CD4-positive, alpha-beta memory T cell (primary cell): ENCODE results near the gene SH3BGRL3. TPM values are rescaled to one million over a fixed set of nuclear protein-coding genes. Genes with fewer than 3 reads are reported as not detected.

Experiments used
- CTCF ChIA-PET: fragments of 350-600 bp; sonication (Branson Sonifier 250); formaldehyde crosslinking; loops from one replicate; lab custom pipeline; 2021; ENCODE audit warnings: inconsistent platforms; ENCODE audit not compliant: partially characterized antibody; lab: Charles Lee
- POLR2A ChIA-PET: fragments of 350-600 bp; sonication (Branson Sonifier 250); formaldehyde crosslinking; loops from one replicate; lab custom pipeline; 2021; ENCODE audit not compliant: partially characterized antibody; lab: Charles Lee
- DNase-seq, 5 donors: peaks; one replicate each; pipeline versions ENCODE4 v3.0.0 to v3.0.0-alpha.2; 2020 to 2022; ENCODE audit warnings: mixed read lengths in 1 of 5
- H3K27ac ChIP-seq: one replicate; pipeline ENCODE4 v1.7.0; 2013; ENCODE audit warnings: low read depth, low read length
- H3K27me3 ChIP-seq: 2 replicates; pipeline ENCODE4 v1.7.0; 2013; ENCODE audit warnings: mild to moderate bottlenecking, low read length, moderate library complexity; ENCODE audit not compliant: insufficient read depth
- H3K36me3 ChIP-seq: 2 replicates; pipeline ENCODE4 v1.7.0; 2013; ENCODE audit warnings: mild to moderate bottlenecking, low read length, moderate library complexity; ENCODE audit not compliant: insufficient read depth
- H3K4me1 ChIP-seq: 2 replicates; pipeline ENCODE4 v1.7.0; 2013; ENCODE audit warnings: mild to moderate bottlenecking, low read length, moderate library complexity; ENCODE audit not compliant: insufficient read depth
- H3K4me3 ChIP-seq, 2 donors: one replicate each; pipeline ENCODE4 v1.7.0; 2013; ENCODE audit warnings: low read length in 2 of 2, mild to moderate bottlenecking in 1 of 2
- H3K9me3 ChIP-seq, 2 donors: one replicate each; pipeline ENCODE4 v1.7.0; 2013; ENCODE audit warnings: low read length in 2 of 2, control low read depth in 1 of 2; ENCODE audit not compliant: control insufficient read depth in 1 of 2
- H3K27ac Mint-ChIP-seq, 7 donors: one replicate each; pipeline ENCODE4 v1.8.0; 2020 to 2021; ENCODE audit warnings: mixed read lengths in 7 of 7, mild to moderate bottlenecking in 6 of 7, inconsistent platforms in 3 of 7, moderate library complexity in 3 of 7
- H3K27me3 Mint-ChIP-seq, 2 donors: one replicate each; pipeline ENCODE4 v1.8.0; 2020 to 2021; ENCODE audit warnings: mixed read lengths in 2 of 2
- H3K36me3 Mint-ChIP-seq, 2 donors: one replicate each; pipeline ENCODE4 v1.8.0; 2020 to 2021; ENCODE audit warnings: mixed read lengths in 2 of 2, inconsistent platforms in 1 of 2, mild to moderate bottlenecking in 1 of 2
- H3K4me1 Mint-ChIP-seq, 4 donors: one replicate each; pipeline ENCODE4 v1.8.0; 2020 to 2021; ENCODE audit warnings: mixed read lengths in 4 of 4, mild to moderate bottlenecking in 1 of 4
- H3K4me3 Mint-ChIP-seq, 8 donors: one replicate each; pipeline ENCODE4 v1.8.0; 2020 to 2021; ENCODE audit warnings: mixed read lengths in 8 of 8, mild to moderate bottlenecking in 7 of 8, moderate library complexity in 6 of 8, inconsistent platforms in 3 of 8
- H3K9me3 Mint-ChIP-seq, 8 donors: one replicate each; pipeline ENCODE4 v1.8.0; 2020 to 2021; ENCODE audit warnings: mixed read lengths in 8 of 8, mild to moderate bottlenecking in 5 of 8, inconsistent platforms in 3 of 8, moderate library complexity in 1 of 8
- intact Hi-C: fragments of 100-400 bp; cut with micrococcal nuclease; formaldehyde crosslinking; loops from one replicate; pipeline ENCODE4 v1.15.1; 2023
- polyA plus RNA-seq, 2 donors: library from polyadenylated mRNA; unstranded; fragments of 300-500 nt; fragmentation: Illumina TruSeq; gene quantifications; one replicate each; pipeline ENCODE4 v1.2.3, GENCODE V29; 2021
- total RNA-seq, 2 experiments: library from RNA; stranded (reverse); gene quantifications; one replicate each; pipeline ENCODE4 v1.2.3, GENCODE V29; 2021

Gene SH3BGRL3
- total and polyA plus RNA-seq, 4 experiments from 2014 or later = 293 to 1,531 (median 642) TPM

DNA sequence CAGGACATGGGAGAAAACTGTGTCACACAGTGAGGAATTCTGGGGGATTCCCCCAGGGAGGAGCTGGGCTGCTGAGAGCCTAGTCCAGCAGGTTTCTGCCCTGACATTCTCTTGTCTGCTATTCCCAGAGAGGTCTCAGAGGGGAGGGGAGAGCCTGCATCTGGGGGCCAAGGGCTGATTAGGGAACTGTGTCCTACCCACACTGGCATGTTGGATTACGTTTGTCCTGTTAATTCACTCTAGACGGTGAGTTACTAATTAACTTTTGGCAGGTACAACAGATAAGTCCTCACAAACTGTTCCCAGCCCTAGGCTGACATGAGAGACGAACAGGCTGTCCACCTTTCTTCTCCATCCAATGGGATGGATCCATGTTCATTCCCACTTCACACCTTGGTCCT lies 2.6 kb upstream of the SH3BGRL3 start:
- Histone ChIP-seq H3K9me3 (no peaks in the 10 kb centered on the region), H3K4me3 (no peak overlapping the region), H3K27ac (peak overlapping the region; percentile 82), H3K27me3 (no peaks in the 10 kb centered on the region), H3K36me3 (peaks cover 12% of the 10 kb centered on the region), H3K4me1 (peaks cover 64% of the 10 kb centered on the region)
- Mint-ChIP-seq H3K27ac (peak overlapping the region; percentile 94 to 100 (median 98)), H3K27me3 (no peaks in the 10 kb centered on the region), H3K36me3 (peaks cover 14 to 40% of the 10 kb centered on the region in 2 donors), H3K4me3 (peak overlapping the region in 5 of 8 donors; percentile 32 to 90 (median 64)), H3K9me3 (no peaks in the 10 kb centered on the region), H3K4me1 (peaks cover 42 to 66% (median 54%) of the 10 kb centered on the region in 4 donors)
- ChIA-PET CTCF (interaction anchor here (0.8 to 21.6 kb wide), 13 partner anchors 10 to 143 kb away, joined by 3 to 1027 read pairs (median 22); partner anchors contain the start of genes CD52, CEP85, UBXN11 and ZNF593), POLR2A (interaction anchor here (1.0 to 38.6 kb wide), 7 partner anchors 11 to 101 kb away, joined by 4 to 3358 read pairs (median 19); partner anchors contain the start of genes CD52 and UBXN11)
- no peak for DNase-seq
- intact Hi-C loops = loop anchor here (2.0 kb wide), 2 partner anchors 42 to 194 kb away; partner anchors contain the start of gene CEP85

DNA sequence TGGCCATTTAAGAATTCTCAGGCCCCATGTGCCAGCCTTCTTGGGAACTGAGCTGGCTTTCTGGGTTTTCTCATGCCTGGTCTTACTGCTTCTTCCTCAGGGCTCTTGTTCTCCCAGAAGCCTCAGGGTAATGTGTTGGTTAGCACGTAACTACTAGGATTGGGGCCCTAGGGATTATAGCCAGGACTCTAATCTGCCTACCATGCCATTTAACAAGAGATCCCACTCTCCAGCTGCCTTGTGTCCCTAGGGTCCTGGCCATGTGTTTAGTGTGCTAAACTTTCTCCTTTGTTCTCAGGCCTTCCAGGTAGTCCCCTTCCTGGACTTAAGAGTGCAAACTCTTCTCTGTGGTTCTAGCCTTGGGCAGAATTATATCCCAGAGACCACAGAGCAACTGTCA lies 2.2 kb upstream of the SH3BGRL3 start:
- H3K36me3 Mint-ChIP-seq = peaks cover 12 to 43% of the 10 kb centered on the region in 2 donors
- H3K9me3 Mint-ChIP-seq = no peaks in the 10 kb centered on the region
- CTCF ChIA-PET = interaction anchor here (0.6 to 21.6 kb wide), 9 partner anchors 9 to 139 kb away, joined by 3 to 1027 read pairs (median 63); partner anchors contain the start of genes CD52, UBXN11 and ZNF593
- POLR2A ChIA-PET = interaction anchor here (0.5 to 38.6 kb wide), 9 partner anchors 10 to 194 kb away, joined by 3 to 3358 read pairs (median 8); partner anchors contain the start of genes CD52, HMGN2 and UBXN11
- H3K4me1 ChIP-seq = peaks cover 69% of the 10 kb centered on the region
- intact Hi-C loops = loop anchor here (2.0 kb wide), 2 partner anchors 43 to 193 kb away; partner anchors contain the start of gene CEP85
- H3K36me3 ChIP-seq = peaks cover 12% of the 10 kb centered on the region
- H3K4me3 Mint-ChIP-seq = peak overlapping the region in 3 of 8 donors; percentile 50 to 89 (median 71)
- H3K9me3 ChIP-seq = no peaks in the 10 kb centered on the region
- H3K27ac Mint-ChIP-seq = peak overlapping the region; percentile 94 to 100 (median 96)
- peaks cover 45 to 70% (median 59%) of the 10 kb centered on the region in 4 donors for H3K4me1 Mint-ChIP-seq
- DNase-seq = no peak
- H3K4me3 ChIP-seq = no peak overlapping the region
- H3K27me3 Mint-ChIP-seq = no peaks in the 10 kb centered on the region
- H3K27ac ChIP-seq = peak overlapping the region; percentile 82
- H3K27me3 ChIP-seq = no peaks in the 10 kb centered on the region

DNA sequence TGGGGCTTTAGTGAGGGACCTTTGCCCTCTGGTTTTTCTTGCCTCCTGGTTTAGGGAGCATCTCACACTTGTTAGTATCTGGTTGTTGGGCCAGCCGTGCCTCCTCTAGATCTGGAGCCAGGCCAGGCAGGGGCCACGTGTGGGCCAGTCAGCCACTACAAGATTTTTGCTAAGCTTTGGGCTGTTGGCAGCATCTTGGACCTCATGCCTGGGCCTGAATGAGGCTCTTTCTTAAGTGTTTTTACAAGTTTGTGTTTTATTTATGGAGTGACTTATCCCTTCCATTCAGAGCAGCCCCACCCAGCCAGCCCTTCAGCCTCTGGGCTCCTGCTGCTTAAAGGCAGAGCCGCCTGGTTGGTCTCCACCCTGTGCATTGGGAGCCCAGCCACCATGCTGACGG lies 1.6 kb upstream of the SH3BGRL3 start:
- Histone ChIP-seq H3K4me3 (no peak overlapping the region), H3K36me3 (peaks cover 12% of the 10 kb centered on the region), H3K9me3 (no peaks in the 10 kb centered on the region), H3K4me1 (peaks cover 74% of the 10 kb centered on the region), H3K27ac (peak overlapping the region; percentile 82), H3K27me3 (no peaks in the 10 kb centered on the region)
- CTCF ChIA-PET = interaction anchor here (0.6 to 21.6 kb wide), 7 partner anchors 9 to 138 kb away, joined by 3 to 1027 read pairs (median 66); partner anchors contain the start of genes CD52 and UBXN11
- Mint-ChIP-seq H3K4me3 (peak overlapping the region; percentile 34 to 89 (median 56)), H3K36me3 (peaks cover 9 to 46% of the 10 kb centered on the region in 2 donors), H3K9me3 (no peaks in the 10 kb centered on the region), H3K27me3 (no peaks in the 10 kb centered on the region), H3K27ac (peak overlapping the region; percentile 94 to 98 (median 95)), H3K4me1 (peaks cover 51 to 76% (median 64%) of the 10 kb centered on the region in 4 donors)
- POLR2A ChIA-PET = interaction anchor here (0.5 to 38.6 kb wide), 9 partner anchors 10 to 193 kb away, joined by 3 to 3358 read pairs (median 8); partner anchors contain the start of genes CD52, HMGN2 and UBXN11
- intact Hi-C loops = no loop called here
- no peak for DNase-seq

DNA sequence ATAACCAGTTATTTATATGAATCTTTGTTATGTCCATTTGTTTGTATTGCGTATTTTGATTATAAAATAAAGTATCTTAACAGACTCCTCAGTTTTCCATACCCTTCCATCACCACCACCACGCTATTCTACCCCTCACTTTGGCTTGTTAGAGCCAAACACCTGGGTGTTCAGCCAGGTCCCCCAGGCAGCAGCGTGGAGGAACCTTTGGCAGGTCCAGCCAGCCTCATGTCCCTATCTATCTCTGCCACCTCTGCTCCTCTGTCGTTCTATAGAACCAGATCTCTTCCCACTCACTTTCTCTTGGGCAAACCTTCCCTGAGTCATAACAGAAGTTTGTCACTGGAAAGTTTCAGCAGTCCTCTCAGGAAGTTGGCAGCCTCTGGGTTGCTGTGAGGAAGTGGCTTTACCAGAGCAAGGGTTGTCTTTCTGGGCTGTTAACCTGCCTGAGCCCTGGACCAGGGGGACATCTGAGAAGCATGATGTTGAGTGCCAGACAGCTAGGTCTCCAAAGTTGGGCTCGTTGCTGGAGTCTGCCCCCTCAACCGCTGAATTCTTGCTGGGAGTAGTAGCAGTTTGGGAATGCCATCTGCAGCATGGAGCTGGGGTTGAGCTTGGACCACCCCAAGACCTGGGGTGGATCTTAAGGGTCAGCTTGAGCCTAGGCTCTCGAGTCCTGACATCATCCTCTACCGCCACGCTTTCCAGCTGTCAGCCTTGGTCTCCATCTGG lies 996 bp upstream of the SH3BGRL3 start:
- H3K27ac ChIP-seq = peak overlapping the region; percentile 82
- peak in 2 of 5 donors; percentile 10 to 14 for DNase-seq
- intact Hi-C loops = no loop called here
- POLR2A ChIA-PET = interaction anchor here (0.5 to 38.6 kb wide), 22 partner anchors 9 to 193 kb away, joined by 3 to 3358 read pairs (median 5); partner anchors contain the start of genes CD52, DHDDS, HMGN2 and PDIK1L
- H3K4me1 ChIP-seq = peaks cover 80% of the 10 kb centered on the region
- peaks cover 55 to 82% (median 70%) of the 10 kb centered on the region in 4 donors for H3K4me1 Mint-ChIP-seq
- H3K36me3 ChIP-seq = peaks cover 12% of the 10 kb centered on the region
- H3K4me3 Mint-ChIP-seq = peak overlapping the region; percentile 85 to 96 (median 88)
- H3K27ac Mint-ChIP-seq = peak overlapping the region; percentile 94 to 98 (median 96)
- H3K27me3 Mint-ChIP-seq = no peaks in the 10 kb centered on the region
- H3K9me3 ChIP-seq = no peaks in the 10 kb centered on the region
- H3K4me3 ChIP-seq = peak overlapping the region; percentile 48 to 92
- no peaks in the 10 kb centered on the region for H3K9me3 Mint-ChIP-seq
- H3K27me3 ChIP-seq = no peaks in the 10 kb centered on the region
- CTCF ChIA-PET = interaction anchor here (0.9 to 21.6 kb wide), 8 partner anchors 8 to 153 kb away, joined by 3 to 1027 read pairs (median 64); partner anchors contain the start of genes CD52, DHDDS and UBXN11
- H3K36me3 Mint-ChIP-seq = peaks cover 9 to 51% of the 10 kb centered on the region in 2 donors

DNA sequence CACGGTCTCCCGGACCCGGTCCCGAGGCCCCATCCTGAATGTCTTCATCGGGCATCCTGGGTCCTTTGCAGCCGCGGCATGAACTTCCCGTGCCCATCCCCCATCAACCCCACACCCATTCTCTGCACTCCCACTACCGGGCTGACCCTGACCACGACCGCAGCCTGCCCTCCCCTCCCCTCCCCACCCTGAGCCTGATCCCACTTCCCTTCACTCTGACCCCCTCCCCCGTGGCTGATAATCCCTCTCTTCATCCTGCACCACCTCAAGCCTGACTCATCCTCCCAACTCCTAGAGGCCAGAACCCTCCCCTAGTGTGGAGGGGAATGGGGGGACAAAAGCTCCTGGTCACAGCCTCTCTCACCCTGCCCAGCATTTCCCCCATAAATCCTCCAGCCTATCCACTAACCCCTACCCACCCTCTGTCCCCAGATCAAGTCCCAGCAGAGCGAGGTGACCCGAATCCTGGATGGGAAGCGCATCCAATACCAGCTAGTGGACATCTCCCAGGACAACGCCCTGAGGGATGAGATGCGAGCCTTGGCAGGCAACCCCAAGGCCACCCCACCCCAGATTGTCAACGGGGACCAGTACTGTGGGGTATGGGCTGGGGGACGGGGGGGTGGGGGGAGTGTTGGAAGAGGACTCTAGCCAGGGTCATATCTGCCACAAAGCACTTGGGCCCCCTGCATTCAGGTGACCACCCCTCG lies 602 bp downstream of the SH3BGRL3 start:
- H3K4me3 Mint-ChIP-seq = peak overlapping the region; percentile 85 to 96 (median 90)
- intact Hi-C loops = no loop called here
- peaks cover 9 to 48% of the 10 kb centered on the region in 2 donors for H3K36me3 Mint-ChIP-seq

More for the DNA sequence above, 602 bp downstream of the SH3BGRL3 start:
- peak overlapping the region; percentile 50 to 92 for H3K4me3 ChIP-seq
- no peaks in the 10 kb centered on the region for H3K9me3 ChIP-seq
- H3K4me1 Mint-ChIP-seq = peaks cover 60 to 96% (median 80%) of the 10 kb centered on the region in 4 donors
- peaks cover 94% of the 10 kb centered on the region for H3K4me1 ChIP-seq
- DNase-seq = peak in 1 of 5 donors; percentile 6
- ChIA-PET CTCF (interaction anchor here (1.2 to 21.6 kb wide), 6 partner anchors 6 to 137 kb away, joined by 4 to 1027 read pairs (median 64); partner anchors contain the start of genes CD52 and UBXN11), POLR2A (interaction anchor here (0.7 to 38.6 kb wide), 16 partner anchors 8 to 191 kb away, joined by 3 to 3358 read pairs (median 8); partner anchors contain the start of genes CD52, CEP85, DHDDS and HMGN2)
- peak overlapping the region; percentile 93 to 98 (median 95) for H3K27ac Mint-ChIP-seq
- H3K27me3 ChIP-seq = no peaks in the 10 kb centered on the region
- H3K36me3 ChIP-seq = peaks cover 12% of the 10 kb centered on the region
- H3K27ac ChIP-seq = peak overlapping the region; percentile 82
- no peaks in the 10 kb centered on the region for H3K9me3 Mint-ChIP-seq
- no peaks in the 10 kb centered on the region for H3K27me3 Mint-ChIP-seq
